Central memory CD4-positive, alpha-beta T cell (primary cell): ENCODE data around the gene PRDM9.

Experiments
- DNase-seq: peaks from one replicate; pipeline ENCODE4 v3.0.0; 2022

The PRDM9 gene

GRCh38 chr5:23528677-23529076, 21.3 kb downstream of the PRDM9 start:
- DNase-seq: no peak

GRCh38 chr5:23530571-23530970, 23.2 kb downstream of the PRDM9 start:
- DNase-seq: no peak

GRCh38 chr5:23571059-23571458, 63.6 kb downstream of the PRDM9 start:
- no peak for DNase-seq
